GM19025 (cell line): ENCODE results near the gene GAPT.

Source experiments
- ATAC-seq: cut with Tn5 transposase; IDR thresholded peaks from one replicate; pipeline ENCODE4 v1.9.1; 2021; ENCODE audit warnings: mild to moderate bottlenecking, low read depth, moderate library complexity; ENCODE audit not compliant: unreplicated experiment

The GAPT gene

DNA sequence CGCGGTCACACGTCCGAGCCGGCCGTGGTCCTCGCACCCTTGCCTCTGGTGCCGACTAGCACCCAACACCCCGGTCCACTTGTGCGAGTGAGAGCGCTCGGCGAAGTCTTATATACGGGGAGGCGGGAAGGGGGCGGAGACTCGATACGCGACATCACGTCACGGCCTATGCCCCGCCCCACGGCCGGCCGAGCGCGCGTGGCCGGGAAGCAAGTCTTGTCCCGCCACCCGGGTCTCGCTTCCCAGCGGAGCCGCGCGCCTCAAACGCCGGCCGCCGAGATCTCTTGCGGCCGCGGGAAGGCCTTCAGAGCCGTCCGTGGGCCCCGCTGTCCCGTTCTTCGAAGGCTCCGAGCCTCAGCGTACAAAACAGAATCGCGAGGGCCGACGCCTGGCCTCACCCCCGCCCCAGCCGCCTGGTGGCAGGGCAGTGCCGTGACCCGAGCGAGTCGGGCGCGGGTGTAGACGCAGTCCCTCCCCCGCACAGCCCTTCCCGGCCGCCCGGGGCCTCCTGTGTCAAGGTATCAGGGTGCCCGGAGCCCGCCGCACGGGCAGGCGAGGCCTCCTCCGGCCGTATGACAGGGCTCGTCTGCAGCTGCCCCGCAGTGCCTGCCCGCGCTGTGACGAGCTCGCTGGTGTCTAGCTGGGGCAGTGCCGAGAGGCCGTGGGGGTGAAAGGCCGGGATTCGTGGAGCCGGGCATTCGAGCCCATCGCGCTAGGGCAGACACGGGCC lies 31.1 kb upstream of the GAPT start, which contains the start of gene PLK2:
PLK2 (minus strand) TSS at position 85 of the 730 bp plus-strand sequence. CDS start 127 bp downstream, outside the sequence.
- ATAC-seq: peak; percentile 71

DNA sequence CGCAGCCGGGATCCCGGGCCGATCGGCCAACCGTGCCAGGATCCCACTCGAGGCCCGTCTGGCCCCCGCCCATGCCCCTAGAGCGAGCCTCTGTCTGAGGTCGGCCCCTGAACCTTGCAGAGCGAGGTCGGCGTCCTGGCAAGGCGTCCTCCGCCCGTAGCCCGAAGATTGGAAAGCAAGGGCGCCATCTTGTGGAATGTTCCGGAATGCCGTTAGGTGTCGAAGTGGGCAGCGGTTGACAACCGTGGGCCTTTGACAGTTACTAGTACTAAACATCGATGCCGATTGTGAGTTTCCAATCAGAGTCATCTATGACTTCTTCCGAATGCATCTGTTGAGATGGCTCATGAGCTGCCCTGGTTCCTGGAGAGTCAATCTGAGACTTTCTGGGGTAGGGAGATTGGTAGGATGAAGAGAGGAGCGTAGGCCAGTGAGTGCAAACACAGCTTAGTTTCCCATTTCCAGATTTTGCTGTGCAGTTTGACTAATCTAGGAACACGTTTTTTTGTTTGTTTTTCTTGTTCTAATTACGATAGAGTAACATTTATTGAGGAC lies 30.4 kb upstream of the GAPT start:
- peak; percentile 61 for ATAC-seq

DNA sequence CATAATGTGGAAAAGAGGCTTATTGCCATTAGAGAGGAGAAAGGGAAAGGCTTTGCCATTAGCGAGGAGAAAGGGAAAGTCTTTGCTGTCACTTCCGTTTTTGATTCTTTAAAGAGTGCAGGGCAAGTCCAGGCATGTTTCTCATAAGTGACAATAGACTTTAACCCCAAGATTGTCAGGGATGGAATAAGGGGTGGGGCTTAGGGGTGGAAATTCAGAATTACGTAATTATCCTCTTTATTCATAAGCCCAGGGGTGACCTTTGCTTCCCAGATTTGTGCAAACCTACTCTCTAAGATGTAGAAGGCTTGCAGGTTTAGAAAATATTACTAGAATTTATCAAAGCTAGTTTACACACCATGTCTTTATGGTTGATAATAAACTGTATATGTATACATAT lies 29.1 kb upstream of the GAPT start:
- no peak for ATAC-seq

DNA sequence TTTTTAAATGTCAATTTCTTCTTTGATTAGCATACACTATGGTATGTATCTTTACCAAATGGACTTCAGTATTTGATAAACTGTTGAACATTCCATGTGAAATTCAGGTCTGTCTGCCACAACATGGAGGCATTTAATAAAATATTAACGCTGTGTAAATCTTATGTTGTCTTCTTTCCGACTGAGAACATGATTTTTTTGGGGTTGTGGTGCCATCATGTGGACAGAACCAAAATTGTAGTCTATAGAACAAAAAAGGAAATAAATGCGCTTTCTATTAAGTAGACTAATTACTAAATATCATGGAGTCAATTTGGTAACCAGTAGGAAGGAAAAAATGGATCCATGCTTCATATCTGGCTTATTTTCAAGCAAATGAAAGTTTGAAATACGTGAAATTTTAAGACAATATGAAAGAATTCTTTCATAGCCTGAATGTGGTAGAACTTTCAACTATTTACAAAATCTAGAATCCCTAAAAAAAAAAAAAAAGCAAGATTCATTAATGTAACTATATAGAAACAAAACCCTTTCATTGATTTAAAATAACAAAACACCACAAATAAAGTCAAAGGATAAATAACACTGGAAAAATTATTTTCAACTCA lies 28.5 kb upstream of the GAPT start:
- no peak for ATAC-seq

DNA sequence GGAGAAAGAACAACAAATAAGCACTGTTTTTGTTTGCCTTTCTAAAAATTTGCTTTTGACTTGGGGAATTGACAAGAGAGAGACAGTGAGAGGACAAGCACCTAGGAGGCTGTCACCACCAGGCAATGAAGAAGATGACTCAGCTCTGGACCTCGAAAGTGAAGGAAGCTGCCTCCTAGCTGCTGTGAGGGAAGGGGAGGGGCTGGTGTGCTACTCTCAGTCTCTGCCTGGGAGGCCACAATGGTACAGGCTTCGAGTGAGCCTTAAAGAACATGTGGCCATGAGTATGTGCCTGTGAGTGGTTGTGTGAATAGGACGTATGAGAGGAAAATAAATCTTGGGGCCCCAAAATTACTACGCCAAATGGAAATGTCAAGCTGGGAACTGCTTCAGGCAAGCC lies 24.3 kb upstream of the GAPT start:
- ATAC-seq: peak; percentile 99

DNA sequence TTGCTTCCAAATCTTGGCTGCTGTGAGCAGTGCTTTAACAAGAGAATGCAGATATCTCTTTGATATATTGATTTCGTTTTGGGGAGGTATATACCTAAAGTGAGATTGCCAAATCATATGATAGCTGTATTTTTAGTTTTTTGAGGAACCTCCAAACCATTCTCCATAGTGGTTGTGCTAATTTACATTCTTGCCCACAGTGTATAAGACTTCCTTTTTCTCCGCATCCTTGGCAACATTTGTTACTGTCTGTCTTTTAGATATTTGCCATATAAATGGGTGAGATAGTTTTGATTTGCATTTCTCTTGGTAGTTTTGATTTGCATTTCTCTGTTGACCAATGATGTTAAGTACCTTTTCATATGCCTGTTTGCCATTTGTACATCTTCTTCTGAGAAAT lies 21.3 kb upstream of the GAPT start:
- ATAC-seq: no peak

DNA sequence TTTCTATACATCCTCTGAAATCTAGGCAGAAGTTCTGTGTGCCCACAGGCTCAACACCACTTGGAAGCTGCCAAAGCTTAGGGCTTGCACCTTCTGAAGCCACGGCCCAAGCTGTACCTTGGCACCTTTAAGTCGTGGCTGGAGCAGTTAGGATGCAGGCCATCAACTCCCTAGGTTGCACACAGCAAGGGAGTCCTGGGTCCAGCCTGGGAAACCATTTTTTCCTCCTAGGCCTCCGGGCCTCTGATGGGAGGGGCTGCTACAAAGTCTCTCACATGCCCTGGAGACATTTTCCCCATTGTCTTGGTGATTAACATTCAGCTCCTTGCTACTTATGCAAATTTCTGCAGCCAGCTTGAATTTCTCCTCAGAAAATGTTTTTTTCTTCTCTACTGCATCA lies 15.8 kb upstream of the GAPT start:
- no peak for ATAC-seq

DNA sequence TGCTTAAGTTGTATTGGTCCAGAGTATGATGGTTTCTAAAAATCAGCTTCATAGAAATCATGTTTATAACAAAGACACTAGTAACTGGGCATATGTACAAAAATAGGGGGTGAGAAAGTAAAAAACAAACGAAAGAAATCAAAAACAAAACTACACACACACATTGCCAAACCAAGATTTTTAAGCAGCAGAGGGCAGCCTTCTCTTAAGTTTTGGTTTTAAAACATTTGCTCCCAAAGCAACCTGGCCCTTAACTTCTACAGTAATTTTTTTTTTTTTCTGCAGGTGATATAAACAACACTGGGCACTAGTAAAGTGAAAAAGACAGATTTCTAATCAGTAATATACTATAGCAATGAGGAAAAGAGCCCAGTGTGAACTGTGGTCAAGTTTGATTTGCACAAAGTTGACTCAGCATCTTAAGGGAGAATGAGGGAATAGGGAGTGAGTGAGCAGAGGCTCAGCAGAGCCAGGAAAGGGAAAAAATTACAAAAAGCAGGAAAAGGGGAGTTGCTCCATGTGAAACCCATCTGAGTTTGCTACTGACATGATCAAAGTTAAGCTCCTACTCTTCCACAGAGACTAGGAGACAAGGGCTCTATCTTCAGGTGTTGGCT lies 13.4 kb upstream of the GAPT start:
- no peak for ATAC-seq

DNA sequence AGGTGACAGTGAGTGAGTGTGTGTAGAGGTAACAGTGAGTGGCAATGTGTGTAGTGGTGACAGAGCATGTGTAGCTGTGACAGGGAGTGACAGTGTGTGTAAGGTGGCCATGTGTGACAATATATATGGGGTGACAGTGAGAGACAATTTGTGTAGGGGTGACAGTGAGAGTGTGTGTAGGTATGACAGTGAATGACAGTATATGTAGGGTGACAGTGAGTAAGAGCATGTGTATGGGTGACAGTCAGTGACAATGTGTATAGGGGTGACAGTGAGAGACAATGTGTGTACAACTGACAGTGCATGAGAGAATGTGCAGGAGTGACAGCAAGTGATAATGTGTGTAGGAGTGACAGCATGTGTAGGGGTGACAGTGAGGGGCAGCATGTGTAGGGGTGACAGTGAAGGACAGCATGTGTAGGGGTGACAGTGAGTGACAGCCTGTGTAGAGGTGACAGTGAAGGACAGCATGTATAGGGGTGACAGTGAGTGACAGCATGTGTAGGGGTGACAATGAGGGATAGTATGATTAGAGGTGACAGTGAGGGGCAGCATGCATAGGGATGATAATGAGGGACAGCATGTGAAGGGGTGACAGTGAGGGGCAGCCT lies 10.1 kb upstream of the GAPT start:
- no peak for ATAC-seq

DNA sequence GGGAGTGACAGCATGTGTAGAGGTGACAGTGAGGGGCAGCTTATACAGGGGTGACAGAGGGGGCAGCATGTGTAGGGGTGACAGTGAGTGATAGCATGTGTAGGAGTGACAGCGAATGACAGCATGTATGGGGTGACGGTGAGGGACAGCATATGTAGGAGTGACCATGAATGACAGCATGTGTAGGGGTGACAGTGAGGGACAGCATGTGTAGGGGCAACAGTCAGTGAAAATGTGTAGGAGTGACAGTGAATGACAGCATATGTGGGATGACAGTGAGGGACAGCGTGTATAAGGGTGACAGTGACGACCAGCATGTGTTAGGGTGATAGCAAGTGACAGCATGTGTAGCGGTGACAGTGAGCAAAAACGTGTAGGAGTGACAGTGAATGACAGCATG lies 9.4 kb upstream of the GAPT start:
- ATAC-seq: no peak

DNA sequence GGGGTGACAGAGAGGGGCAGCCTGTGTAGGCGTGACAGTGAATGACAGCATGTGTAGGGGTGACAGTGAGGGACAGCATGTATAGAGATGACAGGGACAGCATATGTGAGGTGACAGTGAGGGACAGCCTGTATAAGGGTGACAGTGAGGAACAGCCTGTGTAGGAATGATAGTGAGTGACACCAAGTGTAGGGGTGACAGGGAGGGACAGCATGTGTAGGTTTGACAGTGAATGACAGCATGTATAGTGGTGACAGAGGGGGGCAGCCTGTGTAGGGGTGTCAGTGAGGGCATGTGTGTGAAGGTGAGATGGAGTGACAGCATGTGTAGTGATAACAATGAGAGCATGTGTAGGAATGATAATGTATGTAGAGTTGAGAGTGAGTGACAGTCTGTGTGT lies 8.7 kb upstream of the GAPT start:
- ATAC-seq: no peak

DNA sequence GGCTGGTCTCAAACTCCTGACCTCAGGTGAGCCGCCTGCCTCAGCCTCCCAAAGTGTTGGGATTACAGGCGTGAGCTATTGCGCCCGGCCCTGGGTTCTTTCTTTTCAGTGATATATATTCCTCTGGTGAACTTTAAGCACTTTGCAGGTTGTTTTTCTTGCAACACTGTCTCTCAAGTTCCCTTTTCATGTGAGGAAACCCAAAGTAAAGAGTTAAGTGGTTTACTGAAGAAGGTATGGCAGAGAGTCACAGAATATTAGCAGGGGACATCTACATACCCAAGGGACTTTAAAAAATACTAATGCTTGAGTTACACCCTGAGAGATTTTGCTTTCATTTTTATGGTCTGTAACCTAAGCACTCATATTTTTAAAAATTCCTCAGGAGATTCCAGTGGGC lies 6.7 kb upstream of the GAPT start:
- no peak for ATAC-seq

DNA sequence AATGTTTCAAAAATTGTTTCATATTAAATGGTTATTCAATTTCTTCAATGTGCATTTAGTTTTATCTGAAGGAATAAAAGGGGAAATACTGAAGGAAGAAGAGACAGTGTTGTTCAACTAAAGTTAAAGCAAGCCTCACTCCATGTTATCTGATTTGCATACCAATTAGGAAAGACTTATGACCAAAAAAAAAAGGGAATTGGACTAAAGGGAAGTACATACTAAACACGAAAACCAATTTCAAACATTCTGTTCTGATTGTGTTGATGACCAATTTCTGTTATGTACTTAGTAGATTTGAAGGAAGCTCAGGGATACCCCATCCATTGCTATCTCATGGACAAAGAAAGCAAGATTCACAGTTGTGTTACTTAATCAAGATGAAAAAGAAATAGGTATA lies 4.9 kb upstream of the GAPT start:
- ATAC-seq: no peak

DNA sequence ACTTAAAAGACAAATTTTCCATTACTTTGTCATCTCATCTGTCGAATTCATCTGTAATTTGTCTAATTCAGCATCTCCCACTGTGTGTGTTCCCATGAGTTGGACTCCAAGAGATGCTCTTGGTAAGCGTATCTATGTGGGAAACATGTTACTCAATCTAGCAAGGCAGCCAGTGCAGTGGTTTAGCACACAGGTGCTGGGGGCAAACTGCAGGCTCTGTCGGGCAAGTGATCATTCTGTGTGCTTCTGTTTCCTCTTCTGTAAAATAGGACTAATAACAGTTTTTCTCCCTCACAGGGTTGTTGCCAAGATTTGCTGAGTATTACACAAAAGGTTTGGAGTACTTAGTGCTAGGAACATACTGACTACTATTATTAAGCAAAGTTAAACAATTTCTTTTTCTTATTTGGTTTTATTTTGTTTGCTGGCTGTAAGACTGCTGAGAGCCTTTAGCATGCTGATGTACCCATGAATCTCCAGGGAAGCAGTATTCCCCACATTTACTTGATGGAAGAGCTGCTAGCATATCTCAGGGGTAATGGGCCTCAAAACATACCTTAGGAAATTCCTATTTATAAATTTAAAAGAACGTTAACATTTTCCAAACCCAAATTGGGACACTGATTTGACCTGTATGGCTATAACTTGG lies 709 bp upstream of the GAPT start:
- ATAC-seq: no peak

DNA sequence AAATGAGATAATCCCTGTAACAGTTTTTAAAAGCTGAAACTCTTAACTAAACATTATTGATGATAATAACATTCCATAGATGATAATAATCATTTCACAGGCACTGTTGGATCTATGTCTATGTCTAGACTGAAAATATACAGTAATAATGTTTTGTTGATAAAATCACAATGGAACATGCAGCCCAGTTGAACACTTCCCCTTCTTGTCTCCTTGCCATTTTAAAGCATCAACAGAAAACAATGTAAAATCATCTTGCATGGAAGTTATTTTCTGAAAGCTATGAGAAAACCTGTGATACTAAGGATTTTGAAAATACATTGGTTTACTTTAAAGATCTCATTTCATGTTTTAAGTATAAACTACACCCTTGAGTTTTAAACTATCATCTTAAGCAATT lies 1.9 kb downstream of the GAPT start:
- no peak for ATAC-seq

DNA sequence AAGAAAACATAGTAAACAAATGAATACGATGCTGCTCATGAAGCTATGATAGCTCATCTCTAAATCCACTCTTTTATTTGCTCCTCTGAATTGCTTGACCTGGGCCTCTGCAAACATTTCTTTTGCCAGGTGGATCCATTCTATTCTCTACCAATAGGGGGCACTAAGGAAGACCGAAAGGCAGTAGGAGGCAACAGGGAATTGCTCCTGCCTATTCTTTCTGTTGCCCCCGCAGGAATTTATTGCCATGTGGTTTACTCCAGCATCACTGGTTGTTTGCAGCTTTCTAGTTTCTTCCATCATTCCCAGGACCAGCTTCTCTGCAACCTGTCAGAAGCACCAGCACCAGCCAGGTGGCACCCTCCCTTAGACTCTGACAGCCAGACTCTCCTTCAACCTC lies 5.3 kb downstream of the GAPT start:
- no peak for ATAC-seq

DNA sequence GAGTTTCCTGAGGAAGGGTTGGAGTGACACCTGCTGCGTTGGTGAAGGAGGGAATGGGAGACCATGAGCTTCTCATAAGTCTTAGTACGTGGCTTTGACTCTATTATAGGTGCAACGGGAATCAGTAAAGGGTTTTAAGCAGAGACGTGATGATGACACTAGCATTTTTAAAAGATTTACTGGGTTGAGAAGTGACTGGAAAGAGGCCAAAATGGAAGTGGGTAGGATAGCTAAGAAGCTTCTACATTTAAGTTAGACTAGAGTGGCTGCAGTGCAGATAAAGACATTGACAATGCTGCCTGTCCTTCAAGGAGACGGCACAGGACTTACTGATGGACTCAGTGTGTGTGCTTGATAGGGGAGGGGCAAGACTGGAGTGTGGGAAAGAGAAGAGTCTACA lies 6.2 kb downstream of the GAPT start:
- ATAC-seq: no peak

DNA sequence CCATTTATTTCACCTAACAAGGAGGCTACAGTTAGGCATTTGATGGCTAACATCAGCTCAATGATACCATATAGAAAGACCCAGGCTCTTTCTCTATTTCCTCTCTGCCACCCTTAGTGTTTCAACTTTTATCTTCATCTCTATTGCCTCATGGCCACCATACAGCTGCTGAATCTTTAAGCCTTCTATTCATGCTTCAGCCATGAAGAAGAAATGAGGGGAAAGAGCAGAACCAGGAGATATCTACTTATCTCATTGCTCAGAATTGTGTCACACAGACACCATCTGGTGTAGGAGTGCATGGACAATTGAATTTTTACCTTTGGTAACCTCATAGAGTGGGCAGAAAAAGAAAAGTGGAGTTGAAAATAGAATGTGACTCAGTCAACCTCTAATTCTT lies 6.7 kb downstream of the GAPT start:
- no peak for ATAC-seq

DNA sequence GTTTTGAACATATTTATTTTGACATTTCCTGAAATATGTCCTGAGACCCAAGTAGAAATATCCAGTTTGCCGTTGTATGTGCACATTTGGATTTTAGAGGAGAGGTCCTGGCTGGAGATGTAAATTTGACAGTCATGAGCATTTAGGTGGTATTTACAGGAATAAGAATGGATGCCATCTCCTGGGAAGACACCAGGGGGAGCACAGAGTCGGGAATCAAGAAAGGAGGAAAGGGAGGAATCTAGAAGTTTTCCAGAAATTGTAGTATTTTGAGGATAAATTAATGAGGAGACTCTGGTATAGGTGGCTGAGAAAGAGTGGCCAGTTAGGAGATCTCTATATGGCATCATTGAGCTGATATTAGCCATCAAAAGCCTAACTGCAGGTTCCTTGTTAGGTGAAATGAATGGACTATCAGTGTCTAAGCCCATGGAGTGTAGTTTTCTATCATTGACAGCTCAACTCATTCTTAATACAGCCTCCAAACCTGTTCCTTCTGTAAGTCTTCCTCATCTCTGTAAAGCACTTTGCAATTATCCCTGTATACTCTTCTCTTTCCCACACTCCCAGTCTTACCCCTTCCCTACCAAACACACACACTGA lies 7.2 kb downstream of the GAPT start:
- ATAC-seq: no peak

DNA sequence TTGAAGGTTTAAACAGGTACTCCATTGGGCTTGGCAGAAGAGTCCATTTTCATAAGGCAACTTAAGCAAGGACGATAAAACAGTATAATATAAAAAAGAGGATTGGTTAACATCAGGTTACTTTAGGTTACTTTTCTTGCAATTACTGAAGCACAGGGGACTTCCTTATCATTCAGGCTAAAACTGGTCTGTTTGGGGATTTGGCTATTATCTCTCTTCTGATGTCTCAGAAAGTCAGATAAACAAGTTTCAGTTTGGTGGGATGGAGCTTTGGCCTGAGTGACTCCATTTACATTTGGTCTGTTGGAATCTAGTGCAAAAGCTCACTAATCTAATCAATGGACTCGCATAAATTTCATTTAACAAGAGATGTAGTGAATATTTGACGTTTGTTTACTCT lies 8.0 kb downstream of the GAPT start:
- ATAC-seq: no peak
